Activated naive CD4-positive, alpha-beta T cell treated with anti-CD3 and anti-CD28 coated beads for 36 hours (primary cell): Measurements from ENCODE around the gene OSMR. TPM values are rescaled to one million over a fixed set of nuclear protein-coding genes. Genes with fewer than 3 reads are reported as not detected.

Source experiments
- CTCF ChIA-PET: fragments of 350-600 bp; sonication (Branson Sonifier 250); formaldehyde crosslinking; loops from one replicate; lab custom pipeline; 2021; ENCODE audit warnings: antibody characterized with exemption; lab: Charles Lee
- DNase-seq: peaks from one replicate; pipeline ENCODE4 v3.0.0-alpha.2; 2020
- H3K27ac Mint-ChIP-seq: one replicate; pipeline ENCODE4 v1.8.0; 2021; ENCODE audit warnings: mild to moderate bottlenecking, mixed read lengths
- H3K27me3 Mint-ChIP-seq: one replicate; pipeline ENCODE4 v1.8.0; 2021; ENCODE audit warnings: low read depth, mixed read lengths
- H3K36me3 Mint-ChIP-seq: one replicate; pipeline ENCODE4 v1.8.0; 2021; ENCODE audit warnings: low read depth, mixed read lengths
- H3K4me1 Mint-ChIP-seq: one replicate; pipeline ENCODE4 v1.8.0; 2021; ENCODE audit warnings: low read depth, mixed read lengths
- H3K4me3 Mint-ChIP-seq: one replicate; pipeline ENCODE4 v1.8.0; 2021; ENCODE audit warnings: mild to moderate bottlenecking, moderate library complexity, mixed read lengths
- H3K9me3 Mint-ChIP-seq: one replicate; pipeline ENCODE4 v1.8.0; 2021; ENCODE audit warnings: mixed read lengths
- intact Hi-C: fragments of 100-400 bp; cut with micrococcal nuclease; formaldehyde crosslinking; loops from one replicate; pipeline ENCODE4 v1.15.1; 2023
- total RNA-seq, 2 experiments: library from RNA; stranded (reverse); gene quantifications; one replicate each; pipeline ENCODE4 v1.2.3, GENCODE V29; 2021

Gene OSMR
- under 1 TPM; 0.17 to 0.43 TPM for total RNA-seq

- intact Hi-C loops, result loop anchor here (10.0 kb wide), 2 partner anchors 369 to 439 kb away; partner anchors contain the start of gene FYB1
- Mint-ChIP-seq H3K36me3 (no peaks in the 10 kb centered on the region), H3K27me3 (peaks cover 54% of the 10 kb centered on the region), H3K4me3 (peak within 1 kb of the TSS; percentile 77), H3K27ac (no peak within 1 kb of the TSS), H3K9me3 (no peaks in the 10 kb centered on the region), H3K4me1 (peaks cover 5% of the 10 kb centered on the region)
- DNase-seq, result peak; percentile 55
- CTCF ChIA-PET, result interaction anchor here (1.1 to 1.3 kb wide), 2 partner anchors 76 to 404 kb away, joined by 3 read pairs; no protein-coding TSS in a partner anchor
Observed at GRCh38 chr5:38845526-38846378, at the start of gene OSMR. OSMR (plus strand) TSS chr5:38846012; CDS start chr5:38869045, 23,033 bp downstream.

- CTCF ChIA-PET, result no interaction called here
- intact Hi-C loops, result no loop called here
- H3K36me3 Mint-ChIP-seq, result no peaks in the 10 kb centered on the region
- H3K4me3 Mint-ChIP-seq, result no peak overlapping the region
- DNase-seq, result no peak
- no peak overlapping the region for H3K27ac Mint-ChIP-seq
- peaks cover 6% of the 10 kb centered on the region for H3K27me3 Mint-ChIP-seq
- H3K9me3 Mint-ChIP-seq, result no peaks in the 10 kb centered on the region
- peaks cover 2% of the 10 kb centered on the region for H3K4me1 Mint-ChIP-seq
Observed at GRCh38 chr5:38796742-38797108, 49.1 kb upstream of the OSMR start.

- Mint-ChIP-seq H3K4me1 (peaks cover 2% of the 10 kb centered on the region), H3K36me3 (no peaks in the 10 kb centered on the region), H3K27me3 (peaks cover 6% of the 10 kb centered on the region), H3K27ac (no peak overlapping the region), H3K4me3 (no peak overlapping the region), H3K9me3 (no peaks in the 10 kb centered on the region)
- no peak for DNase-seq
- intact Hi-C loops, result no loop called here
- CTCF ChIA-PET, result interaction anchor here (0.6 to 1.5 kb wide), 2 partner anchors 12 to 429 kb away, joined by 3 to 5 read pairs; no protein-coding TSS in a partner anchor
Observed at GRCh38 chr5:38797838-38798237, 48.0 kb upstream of the OSMR start.

- Mint-ChIP-seq H3K27me3 (peaks cover 2% of the 10 kb centered on the region), H3K4me1 (peaks cover 2% of the 10 kb centered on the region), H3K9me3 (no peaks in the 10 kb centered on the region), H3K4me3 (no peak overlapping the region), H3K36me3 (no peaks in the 10 kb centered on the region), H3K27ac (no peak overlapping the region)
- intact Hi-C loops, result no loop called here
- CTCF ChIA-PET, result interaction anchor here (0.7 to 2.7 kb wide), 3 partner anchors 10 to 153 kb away, joined by 3 to 13 read pairs (median 4); no protein-coding TSS in a partner anchor
- DNase-seq, result no peak
Observed at GRCh38 chr5:38799556-38800377, 46.0 kb upstream of the OSMR start.

- Mint-ChIP-seq H3K27ac (no peak overlapping the region), H3K4me3 (no peak overlapping the region), H3K9me3 (no peaks in the 10 kb centered on the region), H3K27me3 (no peaks in the 10 kb centered on the region), H3K36me3 (no peaks in the 10 kb centered on the region), H3K4me1 (peaks cover 2% of the 10 kb centered on the region)
- intact Hi-C loops, result no loop called here
- CTCF ChIA-PET, result interaction anchor here (0.7 to 2.7 kb wide), 3 partner anchors 10 to 152 kb away, joined by 3 to 13 read pairs (median 4); no protein-coding TSS in a partner anchor
- DNase-seq, result no peak
Observed at GRCh38 chr5:38800515-38800914, 45.3 kb upstream of the OSMR start.

- Mint-ChIP-seq H3K36me3 (no peaks in the 10 kb centered on the region), H3K4me3 (no peak overlapping the region), H3K27me3 (no peaks in the 10 kb centered on the region), H3K27ac (no peak overlapping the region), H3K9me3 (no peaks in the 10 kb centered on the region), H3K4me1 (peaks cover 6% of the 10 kb centered on the region)
- DNase-seq, result no peak
- intact Hi-C loops, result no loop called here
- CTCF ChIA-PET, result interaction anchor here (1.8 to 2.7 kb wide), 2 partner anchors 8 to 360 kb away, joined by 8 to 13 read pairs; no protein-coding TSS in a partner anchor
Observed at GRCh38 chr5:38802125-38802524, 43.7 kb upstream of the OSMR start.

GRCh38 chr5:38803246-38803645 is 42.6 kb upstream of the OSMR start:
- H3K27me3 Mint-ChIP-seq, result peaks cover 2% of the 10 kb centered on the region
- H3K27ac Mint-ChIP-seq, result no peak overlapping the region
- peaks cover 7% of the 10 kb centered on the region for H3K4me1 Mint-ChIP-seq
- DNase-seq, result no peak
- no peak overlapping the region for H3K4me3 Mint-ChIP-seq
- no peaks in the 10 kb centered on the region for H3K36me3 Mint-ChIP-seq
- CTCF ChIA-PET, result interaction anchor here (0.6 to 1.8 kb wide), 3 partner anchors 350 to 387 kb away, joined by 3 to 8 read pairs (median 4); no protein-coding TSS in a partner anchor
- intact Hi-C loops, result no loop called here
- no peaks in the 10 kb centered on the region for H3K9me3 Mint-ChIP-seq

GRCh38 chr5:38806775-38807258 is 39.0 kb upstream of the OSMR start:
- Mint-ChIP-seq H3K4me3 (no peak overlapping the region), H3K27ac (no peak overlapping the region), H3K9me3 (no peaks in the 10 kb centered on the region), H3K36me3 (no peaks in the 10 kb centered on the region), H3K4me1 (peaks cover 12% of the 10 kb centered on the region), H3K27me3 (peaks cover 19% of the 10 kb centered on the region)
- intact Hi-C loops, result loop anchor here (2.0 kb wide), 1 partner anchor 256 kb away; no protein-coding TSS in a partner anchor
- CTCF ChIA-PET, result interaction anchor here (10.7 kb wide), 1 partner anchor 366 kb away, joined by 122 read pairs; no protein-coding TSS in a partner anchor
- peak; percentile 38 for DNase-seq

- DNase-seq, result no peak
Observed at GRCh38 chr5:38807570-38808483, 38.0 kb upstream of the OSMR start.

GRCh38 chr5:38808666-38809343 is 37.0 kb upstream of the OSMR start:
- H3K4me1 Mint-ChIP-seq, result peaks cover 12% of the 10 kb centered on the region
- H3K9me3 Mint-ChIP-seq, result no peaks in the 10 kb centered on the region
- CTCF ChIA-PET, result interaction anchor here (0.5 to 10.7 kb wide), 10 partner anchors 8 to 426 kb away, joined by 3 to 122 read pairs (median 6); no protein-coding TSS in a partner anchor
- intact Hi-C loops, result loop anchor here (1.0 kb wide), 2 partner anchors 368 to 426 kb away; no protein-coding TSS in a partner anchor
- no peaks in the 10 kb centered on the region for H3K36me3 Mint-ChIP-seq
- H3K27me3 Mint-ChIP-seq, result peaks cover 27% of the 10 kb centered on the region
- no peak overlapping the region for H3K27ac Mint-ChIP-seq
- no peak for DNase-seq
- no peak overlapping the region for H3K4me3 Mint-ChIP-seq

More at GRCh38 chr5:38807570-38808483, 38.0 kb upstream of the OSMR start:
- Mint-ChIP-seq H3K4me3 (no peak overlapping the region), H3K27ac (no peak overlapping the region), H3K27me3 (peaks cover 24% of the 10 kb centered on the region), H3K9me3 (no peaks in the 10 kb centered on the region), H3K36me3 (no peaks in the 10 kb centered on the region), H3K4me1 (peaks cover 12% of the 10 kb centered on the region)
- intact Hi-C loops, result loop anchor here (2.0 kb wide), 1 partner anchor 257 kb away; no protein-coding TSS in a partner anchor
- CTCF ChIA-PET, result interaction anchor here (0.5 to 10.7 kb wide), 4 partner anchors 156 to 387 kb away, joined by 3 to 122 read pairs (median 14); no protein-coding TSS in a partner anchor
